HG03432 (cell line): ENCODE data around the gene TXNRD1.
A peak's percentile ranks its signal among the peaks of the same experiment; 100 is the strongest.

ENCODE experiments used
- ATAC-seq: cut with Tn5 transposase; IDR thresholded peaks from one replicate; pipeline ENCODE4 v1.9.1; 2021; ENCODE audit warnings: mild to moderate bottlenecking, moderate library complexity; ENCODE audit not compliant: unreplicated experiment

TXNRD1 gene

DNA sequence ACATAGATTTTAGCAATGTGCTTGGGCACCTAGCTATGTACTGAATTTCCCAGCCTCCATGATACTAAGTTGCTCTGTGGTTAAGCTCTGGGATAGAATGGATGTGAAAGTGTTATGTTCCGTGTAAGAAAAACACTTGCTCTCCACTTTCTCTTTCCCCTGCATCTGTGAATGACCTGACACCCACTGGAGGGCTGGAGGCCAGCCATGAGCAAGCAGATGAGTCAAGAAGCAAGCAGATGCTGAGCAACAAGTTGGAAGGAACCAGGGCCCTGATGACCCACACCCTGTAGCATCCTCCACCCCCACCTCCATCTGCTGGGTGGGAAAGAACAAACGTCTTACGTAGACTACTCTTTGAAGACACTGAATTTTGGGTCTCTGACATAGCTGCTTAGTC, 144.6 kb downstream of the TXNRD1 start:
- ATAC-seq, result no peak

DNA sequence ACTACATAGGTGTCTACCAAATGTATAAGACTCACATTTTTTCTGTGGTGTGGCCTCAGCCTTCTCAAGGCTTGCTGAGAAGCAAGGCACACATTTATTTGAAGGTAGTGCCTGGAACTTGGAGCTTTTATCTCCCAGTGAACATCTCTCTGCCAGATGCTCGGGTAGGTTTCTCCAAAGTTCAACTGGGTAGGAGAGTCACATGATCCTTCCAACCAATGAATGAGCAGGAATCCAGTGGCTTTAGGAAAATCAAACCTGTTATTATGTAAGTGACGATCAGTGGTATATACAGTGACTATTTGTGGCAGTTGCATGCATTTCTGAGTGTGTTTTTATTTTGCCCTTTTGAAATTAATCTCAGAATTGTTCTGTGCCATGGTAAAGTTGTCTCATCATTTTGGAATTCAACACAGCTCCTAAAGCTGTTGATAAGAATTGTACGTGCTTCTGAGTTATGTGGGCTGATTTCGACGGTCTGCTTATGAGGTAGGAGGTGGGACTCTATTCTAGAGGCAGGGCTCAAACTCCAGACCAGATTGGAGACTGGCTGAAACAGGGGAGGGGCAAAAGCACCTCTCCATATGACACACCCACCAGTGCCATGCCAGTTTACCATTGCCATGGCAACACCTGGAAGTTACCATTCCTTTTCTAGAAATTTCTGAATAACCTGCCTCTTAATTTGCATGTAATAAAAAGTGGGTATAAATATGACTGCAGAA, 145.6 kb downstream of the TXNRD1 start:
- ATAC-seq, result no peak

- ATAC-seq, result no peak
Measured at GRCh38 chr12:104365921-104366410, 150.4 kb downstream of the TXNRD1 start.

- no peak for ATAC-seq
Measured at GRCh38 chr12:104369708-104370107, 154.1 kb downstream of the TXNRD1 start.

- no peak for ATAC-seq
Measured at GRCh38 chr12:104371043-104371870, 155.7 kb downstream of the TXNRD1 start.

GRCh38 chr12:104372061-104372720, 156.6 kb downstream of the TXNRD1 start:
- ATAC-seq, result no peak

- no peak for ATAC-seq
Measured at GRCh38 chr12:104372721-104373335, 157.2 kb downstream of the TXNRD1 start.

DNA sequence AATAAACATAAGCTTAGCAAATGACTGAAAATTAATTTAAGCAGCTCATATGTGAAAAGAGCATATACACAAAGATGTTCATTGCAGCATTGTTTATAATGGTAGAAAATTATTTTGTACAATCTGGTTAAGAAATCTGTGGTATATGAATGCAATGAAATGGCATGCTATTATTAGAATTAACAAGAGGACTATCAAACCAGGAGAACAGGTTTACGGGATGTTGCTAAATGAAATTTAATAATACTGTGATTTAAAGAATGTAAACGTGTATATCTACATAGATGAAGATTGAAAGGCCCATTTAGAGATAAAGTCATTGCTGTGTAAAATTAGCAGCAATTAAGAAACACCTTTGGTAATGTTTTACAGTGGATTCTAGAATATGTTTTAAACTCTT, 158.5 kb downstream of the TXNRD1 start:
- ATAC-seq, result no peak

GRCh38 chr12:104374806-104375205, 159.2 kb downstream of the TXNRD1 start:
- ATAC-seq, result no peak

DNA sequence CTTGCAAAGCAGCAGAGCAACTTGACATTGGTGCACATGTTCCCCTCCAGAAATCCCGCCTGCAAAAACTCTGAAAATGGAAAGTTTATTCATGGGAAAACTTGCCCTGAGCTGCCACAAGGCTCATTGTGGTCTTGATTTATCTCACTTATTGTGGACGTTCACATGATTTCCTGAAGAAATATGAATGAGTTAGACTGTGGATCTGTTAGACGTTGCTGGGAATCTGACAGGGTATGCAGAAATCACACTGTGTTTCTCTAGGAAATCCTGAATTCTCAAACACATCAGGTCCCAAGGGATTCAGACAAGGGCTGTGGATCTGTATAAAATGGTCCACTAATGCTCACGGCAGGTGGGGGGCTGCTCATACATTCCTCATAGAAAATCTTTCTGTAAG, 160.2 kb downstream of the TXNRD1 start:
- no peak for ATAC-seq

GRCh38 chr12:104376650-104377513, 161.3 kb downstream of the TXNRD1 start:
- no peak for ATAC-seq

- no peak for ATAC-seq
Measured at GRCh38 chr12:104377514-104377812, 161.9 kb downstream of the TXNRD1 start.

DNA sequence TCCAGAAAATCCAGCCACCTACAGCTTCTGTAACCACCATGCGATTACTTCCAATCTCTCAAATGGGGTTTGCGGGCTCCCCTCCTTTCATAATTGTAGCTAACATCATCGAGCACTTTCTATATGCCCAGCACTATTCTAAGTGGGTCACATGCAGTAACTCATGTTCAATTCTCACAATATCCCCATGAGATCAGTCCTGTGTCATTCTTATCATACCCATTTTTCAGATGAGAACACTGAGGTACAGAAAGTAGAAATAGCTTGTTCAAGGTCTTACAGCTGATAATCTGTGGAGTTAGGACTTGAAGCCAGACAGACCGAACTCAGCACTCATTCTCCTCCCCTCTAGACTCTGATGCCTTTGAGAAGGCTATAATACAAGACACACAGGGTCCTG, 162.8 kb downstream of the TXNRD1 start:
- no peak for ATAC-seq

DNA sequence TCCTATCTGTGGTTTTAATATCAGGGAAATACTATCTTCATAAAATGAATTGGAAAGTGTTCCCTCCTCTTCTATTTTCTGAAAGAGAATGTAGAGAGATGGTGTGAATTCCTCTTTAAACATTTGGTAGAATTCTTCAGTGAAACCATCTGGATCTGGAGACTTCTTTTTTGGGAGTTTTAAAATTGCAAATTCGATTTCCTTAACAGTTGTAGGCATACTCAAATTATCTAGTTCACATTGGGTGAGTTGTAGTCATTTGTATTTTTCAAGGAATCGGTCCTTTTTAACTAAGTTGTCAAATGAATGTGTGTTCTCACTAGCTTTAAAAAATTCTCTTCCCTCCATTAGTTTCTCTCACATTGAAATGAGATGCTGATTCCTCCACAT, 165.8 kb downstream of the TXNRD1 start:
- ATAC-seq, result no peak

DNA sequence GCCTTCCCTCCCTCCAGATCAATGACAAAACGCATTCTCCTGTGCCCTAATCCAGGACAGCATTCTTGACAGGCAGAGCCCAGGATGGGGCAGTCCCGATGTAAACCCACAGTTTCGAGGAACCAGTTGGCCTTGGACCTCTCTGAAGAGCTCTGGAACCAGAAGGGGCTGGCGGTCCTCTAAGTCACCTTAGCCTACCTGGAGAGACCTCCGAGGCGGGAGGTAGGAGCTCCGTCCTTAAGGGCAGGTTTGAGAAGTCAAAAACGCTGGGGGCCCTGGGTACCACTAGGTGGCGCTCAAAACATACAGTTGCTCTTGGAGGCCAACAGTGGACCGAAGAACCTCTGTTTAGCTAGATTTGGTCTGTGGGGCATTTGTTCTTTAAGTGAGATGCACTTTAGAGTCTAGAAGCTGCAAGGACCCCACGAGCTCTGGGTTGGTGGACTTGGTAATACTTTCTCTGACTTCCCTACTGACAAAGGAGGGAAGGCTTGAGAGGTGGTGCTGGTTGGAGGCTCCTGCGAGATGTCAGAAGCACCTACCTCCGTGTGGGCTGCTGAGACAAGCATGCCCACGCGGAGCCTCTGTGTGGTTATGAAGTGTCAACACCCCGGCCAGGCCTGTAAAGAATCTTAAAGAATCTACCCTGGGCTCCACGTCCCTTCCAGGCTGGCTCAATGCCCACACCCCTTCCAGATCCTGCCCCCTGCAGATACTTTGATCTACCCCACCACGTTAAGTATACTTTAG, 166.3 kb downstream of the TXNRD1 start:
- peak; percentile 72 for ATAC-seq

DNA sequence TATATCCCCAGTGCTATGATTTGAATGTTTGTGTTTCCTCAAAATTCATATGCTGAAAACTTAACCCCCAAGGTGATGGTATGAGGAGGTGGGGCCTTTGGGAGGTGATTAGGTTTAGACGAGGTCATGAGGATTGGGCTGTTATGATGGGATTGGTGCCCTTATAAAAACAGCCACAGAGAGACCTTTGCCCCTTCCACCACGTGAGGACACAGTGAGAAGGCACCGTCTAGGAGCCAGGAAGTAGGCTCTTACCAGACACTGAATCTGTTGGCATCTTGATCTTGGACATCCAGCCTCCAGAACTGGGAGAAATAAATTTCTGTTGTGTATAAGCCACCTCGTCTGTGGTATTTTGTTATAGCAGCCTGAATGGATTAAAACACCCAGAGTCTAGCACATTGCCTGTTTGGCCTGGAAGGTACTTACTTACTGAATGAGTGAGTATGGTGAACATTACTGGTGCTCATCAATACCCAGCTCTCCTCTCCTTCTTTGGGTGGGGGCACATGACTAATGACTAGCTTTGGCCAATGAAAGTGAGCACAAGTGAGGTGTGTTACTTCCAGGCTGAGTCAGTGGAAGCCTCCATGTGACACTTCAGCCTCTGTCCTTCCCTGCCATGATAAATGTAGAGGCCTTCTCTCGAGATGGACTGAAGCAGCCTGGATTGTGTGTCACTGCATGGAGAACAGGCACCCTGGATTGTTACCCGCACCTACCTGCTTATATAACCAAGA, 168.7 kb downstream of the TXNRD1 start:
- ATAC-seq, result no peak

- no peak for ATAC-seq
Measured at GRCh38 chr12:104385510-104385909, 169.9 kb downstream of the TXNRD1 start.

DNA sequence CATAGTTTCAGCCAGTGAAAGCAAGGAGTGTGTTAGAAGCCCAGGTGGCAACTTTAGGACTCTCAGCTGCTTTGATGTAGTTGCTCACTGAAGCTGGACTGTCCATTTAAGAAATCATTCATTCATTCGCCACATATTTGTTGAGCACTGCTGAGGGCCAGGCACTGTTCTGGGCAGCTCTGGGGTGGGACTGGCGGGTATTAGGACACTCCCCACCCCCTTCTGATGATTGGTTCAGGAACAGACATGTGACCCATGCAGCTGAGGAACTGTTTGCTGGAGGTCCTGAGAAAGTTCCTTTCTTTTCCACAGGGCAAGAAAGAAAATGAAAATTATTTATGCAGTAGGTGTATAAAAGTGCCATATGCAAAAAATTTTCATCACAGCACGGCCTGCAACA, 170.9 kb downstream of the TXNRD1 start:
- ATAC-seq, result no peak

- no peak for ATAC-seq
Measured at GRCh38 chr12:104387190-104387589, 171.6 kb downstream of the TXNRD1 start.
